ENCODE data around the gene TOM1L1. TPM values are rescaled to one million over a fixed set of nuclear protein-coding genes. Genes with fewer than 3 reads are reported as not detected.

TOM1L1 gene
- total RNA-seq, 1 donor from 2014 or later: 107 TPM

GRCh38 chr17:54968988-54969332 lies 68.3 kb downstream of the TOM1L1 start:
- H3K27ac ChIP-seq: peak overlapping the region; percentile 34
- no peaks in the 10 kb centered on the region for H3K27me3 Mint-ChIP-seq (ENCODE audit: insufficient read depth, low read depth)

GRCh38 chr17:54969658-54970572 lies 69.3 kb downstream of the TOM1L1 start:
- no peaks in the 10 kb centered on the region for H3K36me3 ChIP-seq
- peaks cover 5% of the 10 kb centered on the region for H3K9me3 Mint-ChIP-seq
- no peaks in the 10 kb centered on the region for H3K27me3 ChIP-seq
- no peak overlapping the region for H3K4me3 Mint-ChIP-seq
- H3K27me3 Mint-ChIP-seq (ENCODE audit: insufficient read depth, low read depth): no peaks in the 10 kb centered on the region
- DNase-seq (ENCODE audit: low spot score): no peak
- peaks cover 8% of the 10 kb centered on the region for H3K36me3 Mint-ChIP-seq
- peaks cover 96% of the 10 kb centered on the region for H3K79me2 ChIP-seq (ENCODE audit: low read depth)
- no peak overlapping the region for H2AFZ ChIP-seq (replicated peaks)
- no peaks in the 10 kb centered on the region for H4K20me1 ChIP-seq (ENCODE audit: low read depth)
- H3K9ac ChIP-seq: peak overlapping the region; percentile 83
- H3K27ac Mint-ChIP-seq: no peak overlapping the region
- H3K27ac ChIP-seq: no peak overlapping the region
- H3K9me3 ChIP-seq (ENCODE audit: low read depth): no peaks in the 10 kb centered on the region
- no peaks in the 10 kb centered on the region for H3F3A ChIP-seq (ENCODE audit: low read depth)
- TF ChIP-seq EZH2 (IDR thresholded peaks at IDR 0.05): no peak
- no peak for TF ChIP-seq EZH2phosphoT487 (IDR thresholded peaks at IDR 0.05)
- no peak for TF ChIP-seq CTCF (IDR thresholded peaks at IDR 0.05)
- peaks cover 17% of the 10 kb centered on the region for H3K4me1 Mint-ChIP-seq
- H3K4me1 ChIP-seq: peaks cover 12% of the 10 kb centered on the region
- H3K4me3 ChIP-seq: peak overlapping the region; percentile 90
- peak overlapping the region; percentile 96 for H3K4me2 ChIP-seq

More at GRCh38 chr17:54968988-54969332, 68.3 kb downstream of the TOM1L1 start:
- Histone ChIP-seq H3K36me3 (peaks cover 6% of the 10 kb centered on the region), H3F3A (ENCODE audit: low read depth) (no peaks in the 10 kb centered on the region), H4K20me1 (ENCODE audit: low read depth) (no peaks in the 10 kb centered on the region), H3K4me1 (peaks cover 12% of the 10 kb centered on the region), H3K4me2 (peak overlapping the region; percentile 96), H3K27me3 (no peaks in the 10 kb centered on the region), H2AFZ (replicated peaks) (peak overlapping the region; percentile 68), H3K9me3 (ENCODE audit: low read depth) (no peaks in the 10 kb centered on the region), H3K79me2 (ENCODE audit: low read depth) (peaks cover 91% of the 10 kb centered on the region), H3K9ac (peak overlapping the region; percentile 83), H3K4me3 (peak overlapping the region; percentile 90)
- DNase-seq (ENCODE audit: low spot score): no peak
- Mint-ChIP-seq H3K4me1 (peaks cover 17% of the 10 kb centered on the region), H3K9me3 (peaks cover 2% of the 10 kb centered on the region), H3K4me3 (no peak overlapping the region), H3K36me3 (peaks cover 10% of the 10 kb centered on the region), H3K27ac (no peak overlapping the region)
- TF ChIP-seq CTCF (IDR thresholded peaks at IDR 0.05): no peak
- no peak for TF ChIP-seq EZH2 (IDR thresholded peaks at IDR 0.05)
- TF ChIP-seq EZH2phosphoT487 (IDR thresholded peaks at IDR 0.05): no peak

GRCh38 chr17:54971147-54971546 lies 70.5 kb downstream of the TOM1L1 start:
- H3K27me3 ChIP-seq: no peaks in the 10 kb centered on the region
- H3K4me2 ChIP-seq: no peak overlapping the region
- peaks cover 12% of the 10 kb centered on the region for H3K4me1 ChIP-seq
- no peak overlapping the region for H3K9ac ChIP-seq
- Mint-ChIP-seq H3K4me1 (peaks cover 10% of the 10 kb centered on the region), H3K27ac (no peak overlapping the region), H3K27me3 (ENCODE audit: insufficient read depth, low read depth) (no peaks in the 10 kb centered on the region), H3K36me3 (peaks cover 9% of the 10 kb centered on the region), H3K9me3 (peaks cover 5% of the 10 kb centered on the region), H3K4me3 (no peak overlapping the region)
- H3K36me3 ChIP-seq: no peaks in the 10 kb centered on the region
- H3K79me2 ChIP-seq (ENCODE audit: low read depth): peaks cover 95% of the 10 kb centered on the region
- no peaks in the 10 kb centered on the region for H3F3A ChIP-seq (ENCODE audit: low read depth)
- no peak for DNase-seq (ENCODE audit: low spot score)
- no peaks in the 10 kb centered on the region for H3K9me3 ChIP-seq (ENCODE audit: low read depth)
- no peak for TF ChIP-seq EZH2 (IDR thresholded peaks at IDR 0.05)
- TF ChIP-seq CTCF (IDR thresholded peaks at IDR 0.05): no peak
- TF ChIP-seq EZH2phosphoT487 (IDR thresholded peaks at IDR 0.05): no peak
- no peak overlapping the region for H3K4me3 ChIP-seq
- no peaks in the 10 kb centered on the region for H4K20me1 ChIP-seq (ENCODE audit: low read depth)
- H3K27ac ChIP-seq: no peak overlapping the region
- H2AFZ ChIP-seq (replicated peaks): no peak overlapping the region

Data from neural progenitor cell (in vitro differentiated cells).